ENCODE measurements around the gene C10orf62. TPM values are rescaled to one million over a fixed set of nuclear protein-coding genes. Genes with fewer than 3 reads are reported as not detected.

The C10orf62 gene
- total and polyA plus RNA-seq, 2 of the 8 experiments (the other 6 are each of a cell fraction or from before 2014, with no cell fraction given): 0.05 TPM; not detected in 1

DNA sequence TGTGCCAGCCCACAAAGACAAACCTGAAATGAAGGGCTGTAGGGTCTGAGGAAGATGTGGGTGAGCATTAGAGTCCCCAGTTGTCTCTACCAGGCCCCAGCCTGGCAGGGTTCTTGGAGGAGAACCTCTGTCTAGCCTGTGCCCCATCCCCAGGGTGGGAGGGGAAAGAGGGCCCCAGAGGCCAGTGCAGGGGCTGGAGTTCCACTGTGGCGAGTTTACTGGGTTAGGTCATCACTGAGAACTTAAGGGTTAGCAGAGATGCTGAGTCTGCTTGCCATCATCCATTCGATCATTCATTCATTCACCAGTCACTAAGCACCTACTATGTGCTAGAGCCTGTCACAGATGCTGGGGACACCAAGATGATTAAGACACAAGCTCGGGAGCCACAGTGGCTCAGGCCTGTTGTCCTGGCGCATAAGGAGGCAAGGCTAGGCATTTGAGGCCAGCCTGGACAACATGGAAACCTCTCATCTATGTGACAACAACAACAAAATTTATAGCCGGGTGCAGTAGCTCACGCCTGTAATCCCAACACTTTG is 14.3 kb upstream of the C10orf62 start:
- DNase-seq (ENCODE audit: low read depth in 1 of 2, low spot score in 2 of 2): no peak
- peaks cover 0 to under 1% of the 10 kb centered on the region in 2 experiments for H4K20me1 ChIP-seq (replicated peaks in 1 of 2; ENCODE audit: control insufficient read depth in 1 of 2, insufficient read depth in 2 of 2, low read length in 2 of 2)
- no peak overlapping the region for H3K4me3 ChIP-seq (ENCODE audit: extremely low read depth in 1 of 4, insufficient read depth in 2 of 4, low read depth in 3 of 4, low read length in 4 of 4)
- no peak overlapping the region for H3K18ac ChIP-seq (ENCODE audit: extremely low read depth, low read length)
- H4K91ac ChIP-seq (replicated peaks; ENCODE audit: insufficient read length, low read length): no peak overlapping the region
- no peak overlapping the region for H2BK5ac ChIP-seq (ENCODE audit: low read depth, low read length)
- H3K27ac ChIP-seq (ENCODE audit: low read depth, low read length): no peak overlapping the region
- no peaks in the 10 kb centered on the region; a peak in 1 of 7 replicates for H3K27me3 ChIP-seq (replicated peaks in 1 of 4; ENCODE audit: control insufficient read depth in 3 of 4, extremely low read depth in 1 of 4, insufficient read depth in 3 of 4, low read length in 3 of 4)
- H2BK15ac ChIP-seq (ENCODE audit: low read length): no peak overlapping the region; the same call in 1 of the 2 replicates
- H4K8ac ChIP-seq (ENCODE audit: extremely low read depth, insufficient read depth, low read length): no peak overlapping the region
- H3K36me3 ChIP-seq (ENCODE audit: control insufficient read depth in 2 of 4, insufficient read depth in 4 of 4, low read length in 3 of 4): peaks cover 0 to 4% (median under 1%) of the 10 kb centered on the region in 4 experiments; a peak in 4 of 8 replicates
- CTCF ChIA-PET (ENCODE audit: partially characterized antibody): interaction anchor here (0.7 to 12.9 kb wide), 11 partner anchors 8 to 109 kb away, joined by 3 to 169 read pairs (median 7); partner anchors contain the start of genes C10orf62 and HOGA1
- no peak overlapping the region for H3K23ac ChIP-seq (ENCODE audit: insufficient read length)
- no peak overlapping the region for H2AK5ac ChIP-seq (ENCODE audit: low read depth, low read length)
- no peak for FAIRE-seq
- H3K79me1 ChIP-seq (ENCODE audit: low read depth, low read length): no peaks in the 10 kb centered on the region
- H3K23me2 ChIP-seq (ENCODE audit: low read depth, low read length): no peaks in the 10 kb centered on the region
- H2BK12ac ChIP-seq (ENCODE audit: low read depth, low read length): no peak overlapping the region
- H3K9ac ChIP-seq (replicated peaks in 1 of 4; ENCODE audit: extremely low read depth in 1 of 4, low read depth in 3 of 4, low read length in 3 of 4): no peak overlapping the region
- H3K4me2 ChIP-seq (ENCODE audit: insufficient read depth in 1 of 2, low read depth in 2 of 2, low read length in 2 of 2): peak overlapping the region; percentile 1 to 15; a peak in 1 of 4 replicates
- no peaks in the 10 kb centered on the region for H3K79me2 ChIP-seq (ENCODE audit: control insufficient read depth in 1 of 2, insufficient read depth in 2 of 2, low read length in 2 of 2)
- no peak overlapping the region for H3K14ac ChIP-seq (ENCODE audit: insufficient read length)
- no peak overlapping the region for H2AFZ ChIP-seq (ENCODE audit: low read length)
- no peak overlapping the region for H2BK120ac ChIP-seq (replicated peaks; ENCODE audit: low read depth, low read length)
- POLR2A ChIA-PET (ENCODE audit: partially characterized antibody): interaction anchor here (0.7 to 2.2 kb wide), 5 partner anchors 9 to 66 kb away, joined by 3 to 6 read pairs (median 3); partner anchors contain the start of gene HOGA1
- no peak overlapping the region for H4K5ac ChIP-seq (ENCODE audit: insufficient read length, low read depth, low read length)
- H2BK20ac ChIP-seq (ENCODE audit: low read length): no peak overlapping the region
- no peaks in the 10 kb centered on the region for H3K9me3 ChIP-seq (ENCODE audit: insufficient read depth in 2 of 2, low read depth in 1 of 2, low read length in 1 of 2)
- no peak overlapping the region for H3K4ac ChIP-seq (replicated peaks; ENCODE audit: insufficient read length, low read depth, low read length)
- H3K4me1 ChIP-seq (replicated peaks in 1 of 4; ENCODE audit: control insufficient read depth in 3 of 4, insufficient read depth in 4 of 4, low read length in 3 of 4): peaks cover 2 to 6% (median 4%) of the 10 kb centered on the region in 4 experiments; a peak in 3 of 7 replicates
- WGBS, 2 experiments (ENCODE audit: extremely low coverage in 1 of 2, insufficient coverage in 1 of 2, insufficient read length in 1 of 2, insufficient replicate concordance in 2 of 2, low coverage in 1 of 2, low lambda C conversion rate in 2 of 2, missing lambda C conversion rate in 1 of 2): 92% methylated on average over 6 of the region's 6 CpGs; no CpG with 5 or more reads in 1 of the 2 experiments
- H3K56ac ChIP-seq (replicated peaks; ENCODE audit: insufficient read length, low read depth, low read length): no peak overlapping the region
- TF ChIP-seq NANOG (IDR thresholded peaks at IDR 0.05; ENCODE audit: insufficient read depth, low read depth, low read length, poor library complexity, severe bottlenecking) (no peak), HDAC2 (IDR thresholded peaks at IDR 0.05; ENCODE audit: borderline replicate concordance in 1 of 2, low read depth in 2 of 2, low read length in 2 of 2) (no peak), RXRA (IDR thresholded peaks at IDR 0.05; ENCODE audit: insufficient read depth, low read depth, low read length) (no peak), MAFK (IDR thresholded peaks at IDR 0.05; ENCODE audit: low read depth, low read length) (no peak), KDM1A (IDR thresholded peaks at IDR 0.05; ENCODE audit: borderline replicate concordance, low read length) (no peak), RAD21 (IDR thresholded peaks at IDR 0.05 in 1 of 2, conservative IDR thresholded peaks at IDR 0.05 in 1 of 2; ENCODE audit: low read depth in 2 of 2, low read length in 2 of 2) (no peak), SP1 (IDR thresholded peaks at IDR 0.05; ENCODE audit: low read depth, low read length) (no peak), SAP30 (IDR thresholded peaks at IDR 0.05; ENCODE audit: insufficient read depth, insufficient replicate concordance, low read length) (no peak), POU5F1 (IDR thresholded peaks at IDR 0.05; ENCODE audit: low read depth, low read length) (no peak)
- TF ChIP-seq, protein P1, sequence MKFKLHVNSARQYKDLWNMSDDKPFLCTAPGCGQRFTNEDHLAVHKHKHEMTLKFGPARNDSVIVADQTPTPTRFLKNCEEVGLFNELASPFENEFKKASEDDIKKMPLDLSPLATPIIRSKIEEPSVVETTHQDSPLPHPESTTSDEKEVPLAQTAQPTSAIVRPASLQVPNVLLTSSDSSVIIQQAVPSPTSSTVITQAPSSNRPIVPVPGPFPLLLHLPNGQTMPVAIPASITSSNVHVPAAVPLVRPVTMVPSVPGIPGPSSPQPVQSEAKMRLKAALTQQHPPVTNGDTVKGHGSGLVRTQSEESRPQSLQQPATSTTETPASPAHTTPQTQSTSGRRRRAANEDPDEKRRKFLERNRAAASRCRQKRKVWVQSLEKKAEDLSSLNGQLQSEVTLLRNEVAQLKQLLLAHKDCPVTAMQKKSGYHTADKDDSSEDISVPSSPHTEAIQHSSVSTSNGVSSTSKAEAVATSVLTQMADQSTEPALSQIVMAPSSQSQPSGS (IDR thresholded peaks at IDR 0.05; ENCODE audit: low read length): no peak
